DMS153 (cell line): ENCODE data around the gene IRF1.
A peak's percentile ranks its signal among the peaks of the same experiment; 100 is the strongest.

Experiments
- DNase-seq: peaks from one replicate; lab custom pipeline; 2025; lab: John Stamatoyannopoulos, UW

IRF1 gene

GRCh38 chr5:132500931-132501628 is 10.5 kb upstream of the IRF1 start:
- no peak for DNase-seq

DNA sequence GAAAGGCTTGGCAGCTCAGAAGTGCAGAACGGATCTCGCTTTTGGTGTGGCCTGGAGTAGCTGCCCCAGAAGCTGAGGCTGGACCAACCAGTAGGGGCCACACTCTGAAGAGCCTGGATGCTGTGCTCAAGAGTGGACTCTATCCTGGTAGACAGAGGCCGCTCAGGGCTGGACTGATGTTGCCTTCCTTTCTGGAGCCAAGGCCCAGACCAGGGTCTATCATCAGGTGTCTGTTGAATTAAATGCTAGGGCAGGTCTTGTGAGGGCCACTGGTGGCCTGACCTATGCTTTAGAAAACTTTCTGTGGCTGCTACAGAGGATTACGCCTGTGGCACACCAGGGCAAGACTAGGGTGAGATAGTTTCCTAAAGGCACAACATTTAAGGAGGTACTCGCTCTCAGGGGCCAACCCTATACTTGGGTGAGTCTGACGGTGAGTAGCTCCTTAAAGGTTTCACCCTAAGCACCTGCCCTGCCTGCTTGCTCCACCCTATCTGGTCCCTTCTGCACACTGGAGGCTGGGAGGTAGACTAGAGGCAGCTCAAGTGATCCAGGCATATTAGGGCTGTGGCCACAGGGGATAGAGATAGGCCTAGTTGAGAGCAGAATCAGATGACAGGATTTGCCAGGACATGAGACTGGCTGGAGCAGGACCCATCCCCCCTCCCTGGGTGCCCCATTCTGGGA is 9.8 kb upstream of the IRF1 start:
- DNase-seq = no peak

GRCh38 chr5:132499440-132500243 is 9.1 kb upstream of the IRF1 start:
- no peak for DNase-seq

- DNase-seq = no peak
Measured at GRCh38 chr5:132498686-132499271, 8.2 kb upstream of the IRF1 start.

GRCh38 chr5:132498152-132498551 is 7.6 kb upstream of the IRF1 start:
- no peak for DNase-seq

DNA sequence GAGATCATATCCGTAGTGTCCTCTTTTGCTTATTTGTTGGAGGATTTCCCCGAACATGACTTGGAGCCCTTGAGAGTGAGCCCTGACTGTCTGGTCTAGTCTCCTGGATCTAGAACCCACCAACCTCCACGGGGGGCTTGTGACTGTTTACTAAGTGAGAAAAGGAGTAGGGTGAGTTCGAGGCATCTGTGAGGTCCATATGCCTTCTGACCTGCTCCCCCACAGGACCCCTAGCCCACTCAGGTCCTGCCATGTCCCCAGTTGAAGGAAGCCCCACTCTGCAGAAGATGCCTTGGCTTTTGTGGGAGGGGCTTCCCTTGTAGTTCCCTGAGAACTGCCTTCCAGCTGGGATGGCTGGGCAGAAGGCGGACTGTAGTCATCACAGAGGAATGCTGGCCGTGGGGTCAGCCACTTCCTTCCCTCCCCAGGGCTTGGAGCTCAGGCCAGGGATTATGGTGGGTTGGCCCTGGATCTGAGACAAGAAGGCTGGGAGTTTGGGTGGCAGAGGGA is 7.0 kb upstream of the IRF1 start:
- no peak for DNase-seq

DNA sequence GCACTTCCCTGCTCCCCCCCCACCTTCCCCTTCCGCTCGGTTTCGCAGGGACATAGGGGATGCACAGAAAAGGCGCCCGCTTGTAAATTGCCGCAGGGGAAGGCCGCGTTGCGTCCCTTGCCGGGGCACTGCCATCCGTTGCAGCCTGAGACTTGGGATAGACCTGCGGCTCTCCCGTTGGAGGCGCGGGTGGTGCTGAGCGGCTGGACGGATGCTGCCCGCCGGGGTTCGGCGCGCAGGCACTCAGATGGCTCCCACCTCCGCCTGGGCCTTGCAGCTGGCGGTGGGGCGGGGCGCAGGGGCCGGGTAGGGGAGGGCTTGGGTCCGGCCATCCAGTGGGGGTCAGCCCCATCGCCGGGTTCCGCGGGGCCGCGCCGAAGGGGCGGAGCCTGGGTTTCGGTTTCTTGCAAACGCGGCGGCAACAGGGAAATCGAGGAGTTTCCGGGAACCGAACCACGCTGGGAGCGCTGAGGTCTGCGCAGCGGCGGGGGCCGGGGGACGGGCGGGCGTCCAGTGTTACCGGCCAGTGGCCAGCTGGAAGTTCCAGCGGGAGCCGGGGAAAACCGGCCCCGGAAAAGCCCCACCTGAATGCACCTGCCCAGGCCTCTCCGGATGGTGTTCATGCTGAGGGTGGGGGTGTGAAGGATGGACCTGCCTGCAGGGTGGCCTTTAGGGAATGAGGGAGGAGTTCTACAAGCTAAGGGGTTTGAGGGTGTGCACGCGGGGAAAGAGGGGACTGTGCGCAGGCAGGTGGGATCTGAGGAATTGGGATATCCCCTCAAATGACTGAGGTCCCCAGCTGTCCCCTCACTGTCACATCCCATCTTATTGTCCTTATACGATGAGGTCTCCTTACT is 6.3 kb upstream of the IRF1 start:
- peak; percentile 48 for DNase-seq

DNA sequence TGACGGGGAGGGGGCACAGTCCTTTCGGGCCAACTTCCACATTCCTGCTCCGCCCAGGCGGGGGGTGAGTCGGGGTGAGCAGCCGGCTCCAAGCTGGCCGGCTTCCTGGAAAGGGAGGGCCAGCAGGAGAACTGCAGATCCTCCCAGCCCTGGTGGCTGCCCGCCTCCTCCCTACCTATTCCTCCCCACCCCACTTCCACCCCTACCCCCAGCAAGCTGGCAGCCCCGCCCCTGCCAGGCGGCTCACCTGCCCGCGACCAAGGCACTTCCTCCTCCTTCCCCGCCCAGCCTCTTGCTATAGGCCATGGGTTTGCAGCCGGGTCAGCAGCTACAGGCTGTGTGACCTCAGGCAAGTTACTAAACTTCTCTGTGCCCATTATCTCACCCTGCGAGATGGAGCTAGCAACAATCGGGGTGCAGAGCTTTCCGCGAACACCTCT is 5.6 kb upstream of the IRF1 start:
- DNase-seq = peak; percentile 77

DNA sequence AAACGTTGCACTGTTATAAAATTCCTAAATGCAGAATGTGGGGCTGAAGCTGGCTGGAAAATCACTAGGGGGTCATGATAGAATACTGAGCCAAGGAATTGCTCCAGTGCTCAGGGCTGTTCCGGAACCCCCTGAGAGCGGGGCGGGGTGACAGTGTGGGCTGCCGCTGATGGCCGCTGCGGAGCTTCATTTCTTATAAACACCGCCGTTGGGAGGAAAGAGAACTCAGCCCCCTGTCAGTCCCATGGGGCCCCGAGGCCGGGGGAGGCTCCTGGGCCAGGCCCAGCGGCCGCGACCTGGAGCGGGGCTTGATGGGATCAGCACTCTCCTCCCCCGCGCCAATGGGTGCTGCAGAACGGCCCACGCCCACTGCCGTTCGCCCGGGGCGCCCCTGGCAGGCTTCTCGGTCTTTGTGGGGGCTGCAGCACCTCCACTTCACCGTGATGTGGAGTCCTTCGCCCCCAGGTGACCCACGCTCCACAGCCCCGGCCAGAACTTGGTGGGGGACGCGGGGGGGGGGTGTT is 5.2 kb upstream of the IRF1 start:
- DNase-seq = peak; percentile 52

DNA sequence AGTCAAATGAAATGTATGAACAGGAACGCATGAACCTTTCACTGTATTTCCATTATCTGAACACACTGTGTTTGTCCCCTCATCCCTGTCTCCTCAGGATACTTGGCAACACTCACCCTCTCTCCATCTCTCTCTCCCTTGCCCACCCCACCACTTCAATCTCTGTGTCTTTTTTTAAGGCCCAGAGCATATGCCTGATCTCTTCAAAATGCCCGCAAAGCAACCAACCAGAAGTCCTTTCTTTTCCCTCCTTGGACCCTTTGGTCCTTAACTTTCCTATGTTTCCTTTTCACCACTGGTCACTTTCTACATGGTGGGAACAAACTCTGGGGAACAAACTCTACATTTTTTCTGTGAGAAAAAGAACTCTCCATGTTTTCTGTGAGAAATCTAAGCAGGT is 3.2 kb upstream of the IRF1 start:
- no peak for DNase-seq

DNA sequence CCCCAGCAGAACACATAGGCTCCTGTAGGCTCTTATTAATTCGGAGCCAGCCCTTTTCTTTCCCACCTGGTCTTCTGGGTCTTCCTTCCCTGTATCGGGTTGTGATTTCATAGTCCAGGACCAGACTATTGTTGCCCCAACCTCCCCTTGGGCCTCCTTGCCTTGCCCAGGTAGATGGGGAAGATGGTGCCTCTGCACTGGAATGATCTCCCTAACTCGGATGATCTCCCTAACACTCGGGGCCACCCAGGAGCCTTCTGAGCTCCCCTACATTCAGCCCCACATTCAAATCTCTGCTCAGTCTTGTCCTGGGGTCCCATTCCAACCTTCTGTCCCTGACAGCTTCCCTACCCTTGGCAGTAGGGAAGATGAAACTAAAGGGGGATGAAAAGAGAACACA is 2.7 kb upstream of the IRF1 start:
- DNase-seq = no peak

DNA sequence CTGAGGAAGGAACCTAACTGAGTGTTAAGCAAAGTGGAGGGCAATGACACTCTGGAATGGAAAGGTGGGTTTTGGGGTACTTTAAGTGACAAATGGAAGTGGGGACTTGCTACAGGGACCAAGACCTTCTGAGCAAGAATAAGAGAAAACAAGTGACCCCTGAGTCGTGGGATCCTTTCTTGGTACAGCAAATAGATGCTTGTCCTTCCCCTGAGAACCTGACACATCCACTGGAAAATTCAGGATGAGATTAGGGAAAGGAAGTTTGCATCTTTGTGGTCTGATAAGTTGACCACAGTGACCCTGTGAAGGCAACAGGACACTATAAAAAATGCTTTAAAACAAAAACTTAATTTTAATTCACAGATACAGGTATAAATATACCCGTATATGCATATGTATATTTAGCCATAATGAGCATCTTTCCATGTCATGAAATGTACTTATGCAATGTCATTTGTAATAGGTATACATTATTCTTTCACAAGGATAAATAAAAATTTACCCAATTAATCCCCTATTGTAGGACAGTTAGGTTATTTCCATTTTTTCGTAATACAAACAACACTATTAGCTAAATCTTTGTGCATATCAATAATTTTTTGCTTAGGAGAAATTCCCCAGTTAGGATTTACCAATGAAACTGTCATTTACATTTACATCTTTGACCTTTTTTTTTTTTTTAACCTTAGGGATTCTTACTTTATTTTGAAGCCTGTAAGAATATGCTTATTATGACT is 2.0 kb upstream of the IRF1 start:
- DNase-seq = no peak

- no peak for DNase-seq
Measured at GRCh38 chr5:132491368-132492364, 1.1 kb upstream of the IRF1 start.

- no peak for DNase-seq
Measured at GRCh38 chr5:132489871-132490483, 596 bp downstream of the IRF1 start.

GRCh38 chr5:132489051-132489770 is 1.4 kb downstream of the IRF1 start:
- no peak for DNase-seq

- no peak for DNase-seq
Measured at GRCh38 chr5:132488590-132488989, 2.0 kb downstream of the IRF1 start.

DNA sequence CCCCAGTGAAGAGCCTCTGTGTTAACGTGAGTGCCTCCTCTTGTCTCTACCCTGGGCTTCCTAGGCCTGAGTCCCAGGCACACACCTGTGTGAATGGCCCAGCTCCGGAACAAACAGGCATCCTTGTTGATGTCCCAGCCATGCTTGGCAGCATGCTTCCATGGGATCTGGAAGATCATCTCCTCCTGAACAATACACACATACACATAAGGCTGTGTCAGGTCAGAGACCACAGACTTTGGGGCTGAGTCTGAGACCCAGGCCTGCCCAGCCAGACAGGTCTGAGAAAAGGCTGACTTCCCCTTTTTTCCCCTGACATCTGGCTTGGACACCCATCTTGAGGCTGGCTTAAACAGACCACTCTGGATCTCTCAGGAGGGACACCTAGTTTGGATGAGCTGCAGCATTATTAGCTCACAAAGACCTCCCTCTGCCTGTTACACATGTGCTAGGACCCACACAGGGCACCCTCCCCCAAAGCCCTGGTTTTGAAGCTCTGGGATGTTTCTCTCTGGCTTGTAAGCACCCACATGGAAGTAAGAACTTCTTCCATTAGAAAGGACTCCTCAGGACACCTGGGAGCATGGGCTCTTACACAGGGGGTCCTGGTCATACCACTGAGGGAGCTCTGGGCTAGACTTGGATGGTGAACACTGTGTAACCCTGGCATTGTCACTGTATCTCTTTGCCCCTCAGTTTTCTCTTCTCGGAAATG is 2.6 kb downstream of the IRF1 start:
- no peak for DNase-seq

GRCh38 chr5:132487095-132487428 is 3.5 kb downstream of the IRF1 start:
- DNase-seq = no peak
